HG03457 (cell line): ENCODE measurements around the gene ATP6V1C2.
"Not testable (repeated sequence)": the region's sequence is repeated elsewhere in the genome, so short reads cannot be mapped to it uniquely, and the experiment has no call there.

ENCODE experiments used
- ATAC-seq: cut with Tn5 transposase; IDR thresholded peaks from one replicate; pipeline ENCODE4 v1.9.1; 2021; ENCODE audit warnings: moderate number of reproducible peaks; ENCODE audit not compliant: unreplicated experiment

ATP6V1C2 gene

DNA sequence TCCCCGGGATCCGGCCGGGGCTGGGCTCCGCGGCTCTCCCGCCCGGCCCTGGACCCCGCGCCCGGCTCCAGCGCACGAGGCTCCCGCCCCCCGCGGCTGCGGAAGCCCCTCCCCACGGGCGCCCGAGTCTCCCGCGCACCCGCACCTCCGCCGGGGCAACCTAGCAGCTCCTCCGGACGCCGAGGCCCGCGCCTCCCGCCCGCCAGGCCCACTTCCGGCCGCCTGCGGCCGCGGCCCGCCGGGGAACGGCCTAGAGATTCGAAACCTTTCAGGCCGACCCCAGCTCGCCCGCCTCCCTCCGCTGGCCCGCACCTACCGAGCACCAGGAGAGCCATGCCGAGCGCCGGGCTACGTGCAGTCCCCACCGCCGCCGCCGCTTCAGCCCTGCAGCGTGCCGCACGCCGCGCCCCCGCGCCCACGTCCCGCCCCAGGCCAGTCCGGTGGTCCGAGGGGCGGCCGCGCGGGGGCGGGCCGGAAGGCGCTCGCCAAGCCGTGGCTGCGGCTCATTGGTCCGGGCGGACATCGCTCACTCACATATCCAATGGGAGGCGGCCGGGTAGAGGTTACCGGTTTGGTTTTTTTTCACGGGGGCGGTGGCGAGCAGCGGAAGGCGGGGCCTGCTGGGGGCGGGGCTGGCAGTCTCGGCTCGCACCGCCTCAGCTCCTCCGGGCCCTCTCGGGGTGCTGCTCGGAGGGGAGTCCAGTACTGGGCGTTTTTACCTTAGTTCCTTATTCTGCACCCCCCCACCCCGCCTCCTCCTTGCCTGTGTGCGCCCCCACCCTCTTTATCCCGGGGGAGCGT, 91.1 kb downstream of the ATP6V1C2 start, which contains the start of gene PDIA6:
TSS of gene PDIA6 (minus strand) at position 424 of the 801 bp plus-strand sequence. CDS start at position 335, 89 bp downstream.
- ATAC-seq = peak; percentile 79

DNA sequence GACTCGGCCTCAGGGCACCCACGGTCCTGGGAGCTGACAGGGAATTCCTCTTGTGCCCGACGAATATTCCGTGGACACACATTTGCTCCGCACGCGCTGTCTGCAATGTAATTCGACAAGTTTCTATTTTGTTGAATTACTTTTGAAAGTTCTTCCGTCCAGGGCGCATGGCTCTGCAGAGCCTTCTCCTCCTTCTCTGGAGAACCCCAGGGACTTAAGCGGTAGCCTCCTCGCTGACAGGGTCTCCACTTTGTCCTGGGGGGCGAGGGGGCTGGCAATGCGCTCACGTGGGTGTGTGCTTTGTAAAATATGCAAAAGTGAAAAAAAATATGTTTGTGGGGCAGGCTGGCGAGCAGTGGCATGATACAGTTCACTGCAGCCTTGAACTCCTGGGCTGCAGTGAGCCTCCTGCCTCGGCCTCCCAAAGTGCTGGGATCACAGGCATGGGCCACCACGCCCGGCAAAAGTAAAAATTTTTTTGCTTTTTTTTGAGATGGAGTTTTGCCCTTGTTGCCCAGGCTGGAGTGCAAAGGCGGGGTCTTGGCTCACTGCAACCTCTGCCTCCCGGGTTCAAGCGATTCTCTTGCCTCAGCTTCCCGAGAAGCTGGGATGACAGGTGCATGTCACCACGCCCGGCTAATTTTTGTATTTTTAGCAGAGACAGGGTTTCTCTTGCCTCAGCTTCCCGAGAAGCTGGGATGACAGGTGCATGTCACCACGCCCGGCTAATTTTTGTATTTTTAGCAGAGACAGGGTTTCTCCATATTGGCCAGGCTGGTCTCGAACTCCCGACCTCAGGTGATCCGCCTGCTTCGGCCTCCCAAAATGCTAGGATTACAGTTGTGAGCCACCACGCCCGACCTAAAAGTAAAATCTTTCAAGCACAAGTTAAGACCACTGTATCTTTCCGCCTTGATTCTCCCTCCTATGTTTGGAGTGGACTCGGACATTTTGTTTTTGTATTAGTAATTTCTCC, 92.0 kb downstream of the ATP6V1C2 start:
- not testable (repeated sequence) for ATAC-seq

DNA sequence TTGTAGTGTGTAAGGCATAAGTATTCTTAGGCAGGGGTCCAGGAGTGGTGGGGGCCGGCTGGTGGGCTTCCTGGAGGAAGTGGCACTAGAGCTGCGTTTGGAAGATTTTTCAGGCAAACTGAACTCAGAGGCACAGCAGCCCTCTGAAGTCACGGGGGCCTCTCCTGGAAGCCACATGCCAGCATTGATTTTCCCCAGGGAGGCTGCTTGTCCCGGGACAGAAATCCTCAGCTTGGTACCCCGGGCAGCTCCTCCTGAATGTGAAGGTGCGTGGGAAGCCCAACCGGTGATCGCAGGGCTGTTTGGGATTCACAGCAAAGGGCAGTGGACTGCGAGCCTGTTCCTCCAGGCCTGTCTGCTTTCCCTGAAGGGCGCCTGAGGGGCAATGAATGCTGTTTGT, 92.7 kb downstream of the ATP6V1C2 start:
- no peak for ATAC-seq

DNA sequence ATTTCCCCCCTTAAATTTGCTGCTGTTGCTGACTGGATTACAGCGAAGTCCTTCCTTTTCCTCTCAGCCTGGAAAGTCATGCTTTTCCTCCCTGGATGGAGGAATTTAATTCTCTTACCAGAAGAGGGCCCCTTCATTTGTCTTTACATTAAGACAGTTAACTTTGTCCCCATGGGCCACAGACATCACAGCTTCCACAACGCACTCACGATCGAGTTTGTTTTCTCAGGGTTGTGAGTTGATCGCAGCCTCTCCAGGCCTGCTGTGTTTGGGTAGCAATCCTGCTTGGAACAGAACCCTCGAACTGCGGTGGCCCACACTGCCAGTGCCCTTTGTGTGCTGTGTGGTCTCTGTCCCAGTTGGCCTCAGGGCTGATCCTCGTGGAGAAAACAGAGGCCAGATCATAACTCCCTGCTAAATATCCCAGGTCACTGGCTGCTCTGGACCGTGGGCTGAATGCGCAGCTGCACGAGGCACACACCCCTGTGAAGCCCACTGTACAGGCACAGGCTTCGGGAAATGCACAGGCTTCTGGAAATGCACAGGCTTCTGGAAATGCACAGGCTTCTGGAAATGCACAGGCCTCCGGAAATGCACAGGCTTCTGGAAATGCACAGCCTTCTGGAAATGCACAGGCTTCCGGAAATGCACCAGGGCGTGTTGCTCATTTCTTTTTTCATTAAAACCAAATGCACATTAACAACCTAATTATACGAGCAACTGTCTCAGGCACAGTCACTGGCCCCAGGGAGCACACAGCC, 93.3 kb downstream of the ATP6V1C2 start:
- ATAC-seq = no peak

DNA sequence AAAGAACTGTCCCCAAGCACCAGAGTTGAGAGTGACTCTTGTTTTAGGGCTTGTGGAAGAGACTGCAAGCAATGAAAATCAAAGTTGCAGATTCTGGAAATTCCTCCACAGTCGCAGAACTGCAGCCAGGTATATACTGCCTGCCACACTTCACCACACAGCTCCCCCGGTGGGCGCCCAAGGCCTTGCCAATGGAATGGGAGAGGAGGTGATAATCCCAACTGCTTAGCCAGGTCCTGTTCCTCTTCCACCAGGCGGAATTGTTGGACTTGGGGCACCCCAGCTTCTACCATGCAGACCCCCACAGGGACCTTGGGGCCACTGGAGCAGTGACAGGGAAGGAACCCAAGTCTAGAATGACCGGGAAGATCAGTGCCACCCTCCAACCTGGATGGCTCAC, 96.0 kb downstream of the ATP6V1C2 start:
- ATAC-seq = no peak

DNA sequence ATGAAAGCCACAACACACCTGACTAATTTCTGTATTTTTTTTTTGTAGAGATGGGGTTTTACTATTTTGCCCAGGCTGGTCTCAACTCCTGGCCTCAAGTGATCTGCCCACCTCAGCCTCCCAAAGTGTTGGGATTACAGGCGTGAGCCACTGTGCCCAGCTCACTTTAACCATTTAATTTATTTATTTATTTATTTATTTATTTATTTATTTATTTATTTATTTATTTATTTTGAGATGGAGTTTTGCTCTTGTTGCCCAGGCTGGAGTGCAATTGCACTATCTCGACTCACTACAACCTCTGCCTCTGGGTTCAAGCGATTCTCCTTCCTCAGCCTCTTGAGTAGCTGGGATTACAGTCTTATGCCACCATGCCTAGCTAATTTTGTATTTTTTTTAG, 96.9 kb downstream of the ATP6V1C2 start:
- ATAC-seq = not testable (repeated sequence)

DNA sequence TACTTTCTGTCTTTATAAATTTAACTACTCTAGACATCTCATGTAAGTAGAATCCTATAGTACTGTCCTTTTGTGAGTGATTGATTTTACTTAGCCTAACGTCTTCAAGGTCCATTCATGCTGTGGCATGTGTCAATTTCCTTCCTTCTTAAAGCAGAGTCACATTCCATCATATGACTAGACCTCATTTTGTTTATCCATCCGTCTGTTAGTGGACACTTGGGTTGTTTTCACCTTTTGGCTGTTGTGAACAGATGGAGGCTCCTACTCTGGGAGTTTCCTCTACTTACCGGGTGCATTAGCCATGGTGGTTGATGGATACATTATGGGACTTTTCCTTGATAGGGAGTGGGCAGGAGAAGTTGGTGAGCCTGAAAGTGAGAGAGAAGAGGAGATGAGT, 97.6 kb downstream of the ATP6V1C2 start:
- ATAC-seq = no peak

DNA sequence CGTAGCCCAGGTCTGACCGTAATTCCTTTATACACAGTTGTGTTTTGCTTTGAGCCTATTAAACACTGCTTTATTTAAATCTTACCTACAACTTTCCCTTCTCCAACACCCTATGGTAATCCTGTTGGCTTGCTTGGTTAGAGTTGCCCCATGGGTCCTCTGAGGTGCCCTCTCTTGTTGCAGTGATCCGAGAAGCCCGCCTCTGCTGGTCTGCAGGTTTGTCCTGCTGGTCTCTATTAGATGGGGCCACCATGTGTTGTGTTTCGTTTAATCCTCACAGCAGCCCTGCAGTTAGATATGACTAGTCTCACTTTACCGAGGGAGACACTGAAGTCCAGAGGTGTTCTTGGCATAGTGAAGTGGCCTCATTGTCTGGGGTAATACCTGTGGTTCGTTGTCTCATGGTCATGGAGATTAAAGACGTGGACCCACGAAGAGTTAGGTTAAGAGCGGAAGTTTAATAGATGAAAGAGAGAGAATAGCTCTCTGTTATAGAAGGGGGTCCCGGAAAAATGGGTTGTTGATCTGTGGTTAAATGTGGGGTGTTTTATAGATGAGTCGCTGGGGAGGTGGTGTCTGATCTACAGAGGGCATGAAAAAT, 98.4 kb downstream of the ATP6V1C2 start:
- no peak for ATAC-seq

DNA sequence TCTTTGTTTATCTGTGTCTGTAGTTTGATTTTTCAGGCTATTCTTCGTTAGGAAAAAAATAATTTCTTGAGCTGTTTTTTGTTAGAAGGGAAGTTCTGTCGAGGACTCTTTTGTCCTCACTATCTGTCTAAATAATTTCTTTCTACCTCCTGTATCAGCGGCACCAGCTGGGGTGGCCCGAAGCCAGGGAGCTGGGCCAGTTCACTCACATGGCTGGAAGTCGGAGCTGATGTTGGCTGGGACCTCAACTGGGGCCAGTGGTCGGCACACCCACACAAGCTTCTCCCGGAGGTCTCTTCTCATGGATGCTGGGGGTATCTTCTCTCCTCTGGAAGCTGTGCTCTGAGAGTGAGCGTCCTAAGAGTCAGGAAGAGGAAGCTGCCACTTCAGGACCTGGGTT, 99.1 kb downstream of the ATP6V1C2 start:
- no peak for ATAC-seq

DNA sequence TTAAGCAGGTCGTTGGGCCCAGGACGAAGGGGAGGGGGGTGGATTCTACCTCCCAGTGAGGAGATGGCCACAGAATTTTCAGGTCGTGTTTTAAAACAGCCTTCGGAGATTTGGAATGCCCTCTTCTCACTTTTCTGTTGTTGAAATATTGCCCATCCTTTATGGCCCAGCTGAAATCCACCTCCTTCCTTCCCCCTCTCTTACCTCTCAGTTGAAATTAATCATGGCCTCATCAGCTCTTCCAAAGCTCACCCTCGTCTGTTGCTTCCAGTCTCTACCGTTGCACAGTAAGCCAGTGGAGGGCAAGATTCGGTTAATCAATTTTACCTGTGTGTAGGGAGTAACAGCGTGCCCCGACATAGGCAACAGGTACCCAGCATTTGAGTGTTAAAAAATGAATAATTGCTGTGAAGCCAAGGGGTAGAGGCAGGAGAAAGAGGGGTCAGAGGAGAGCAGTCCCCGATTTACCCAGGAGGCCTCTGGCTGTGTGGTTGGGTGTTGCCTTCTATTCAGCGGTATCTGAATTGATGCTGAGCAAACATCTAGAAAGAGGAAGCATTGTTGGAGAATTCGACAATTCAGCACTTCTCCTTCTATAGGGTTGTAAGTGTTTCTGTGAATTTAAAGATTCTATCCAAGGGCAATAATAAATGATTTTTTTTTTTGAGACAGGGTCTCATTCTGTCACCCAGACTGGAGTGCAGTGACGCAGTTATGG, 99.7 kb downstream of the ATP6V1C2 start:
- no peak for ATAC-seq

DNA sequence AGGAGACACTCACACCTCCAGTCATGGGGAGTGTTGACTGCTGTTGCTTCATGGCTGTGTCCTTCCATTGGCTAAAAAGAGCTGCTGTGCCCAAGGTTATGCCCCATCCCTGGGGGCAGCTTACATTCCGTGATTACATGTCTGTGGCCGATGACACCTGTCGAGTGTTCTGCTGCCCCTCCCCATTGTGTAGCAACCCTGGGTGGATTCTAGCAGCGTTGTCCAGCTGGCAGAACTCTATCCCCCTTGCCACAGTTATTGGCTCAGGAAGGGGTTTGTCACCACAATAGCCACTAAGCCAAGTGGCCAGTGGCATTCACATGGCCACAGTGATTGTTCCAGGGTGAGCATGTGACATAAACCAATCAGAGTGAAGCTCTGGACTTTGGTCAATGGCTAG, 102.8 kb downstream of the ATP6V1C2 start:
- no peak for ATAC-seq

DNA sequence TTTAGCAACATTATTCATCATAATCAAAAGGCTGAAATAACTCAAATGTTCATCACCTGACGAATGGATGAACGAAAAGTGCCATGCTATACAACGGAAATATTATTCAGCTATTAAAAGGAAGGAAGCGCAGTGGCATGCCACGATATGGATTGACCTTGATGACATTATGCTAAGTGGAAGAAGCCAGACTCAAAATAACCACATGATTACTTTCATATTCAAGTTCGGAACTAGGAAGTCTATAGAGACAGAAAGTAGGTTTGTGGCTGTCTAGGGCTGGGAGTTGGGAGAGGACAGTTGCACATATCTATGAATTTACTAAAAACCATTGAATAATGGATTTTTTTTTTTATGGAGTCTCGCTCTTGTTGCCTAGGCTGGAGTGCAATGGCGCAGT, 104.6 kb downstream of the ATP6V1C2 start:
- no peak for ATAC-seq

DNA sequence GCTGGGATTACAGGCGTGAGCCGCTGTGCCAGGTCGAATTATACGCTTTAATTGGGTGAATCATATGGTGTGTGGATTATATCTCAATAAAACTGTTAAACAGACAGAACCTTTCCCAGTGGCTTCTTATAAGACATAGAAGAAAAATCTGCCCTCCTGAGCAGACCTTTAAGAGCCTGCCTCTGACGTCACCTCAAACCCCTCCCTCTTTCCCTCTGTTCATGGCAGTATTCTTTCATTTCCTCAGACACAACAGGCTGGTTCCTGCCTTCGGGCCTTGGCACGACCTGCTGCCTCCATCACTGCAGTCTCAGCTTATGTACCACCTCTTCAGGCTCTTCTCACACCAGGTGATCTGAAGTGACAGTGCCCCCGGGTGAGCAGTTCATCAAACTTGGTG, 105.2 kb downstream of the ATP6V1C2 start:
- ATAC-seq = no peak

DNA sequence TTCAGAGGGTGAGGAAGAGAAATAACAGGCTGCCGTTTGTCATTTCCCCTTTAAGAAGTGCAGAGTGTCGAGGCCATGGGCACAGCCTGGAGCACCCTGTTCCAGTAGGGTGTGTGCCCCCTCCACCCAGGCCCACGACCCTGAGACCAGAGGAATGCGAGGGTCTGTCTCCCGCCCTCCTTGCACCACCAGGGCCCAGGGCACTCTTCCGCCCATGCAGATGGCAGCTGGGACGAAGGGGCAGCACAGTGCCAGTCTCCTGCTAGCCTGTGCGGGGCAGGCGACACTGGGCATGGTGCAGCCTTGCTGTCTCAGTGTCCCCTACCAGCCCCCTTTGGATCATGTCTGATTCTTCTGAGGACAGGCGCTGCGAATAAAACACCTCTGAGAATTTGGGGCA, 106.9 kb downstream of the ATP6V1C2 start:
- ATAC-seq = no peak

DNA sequence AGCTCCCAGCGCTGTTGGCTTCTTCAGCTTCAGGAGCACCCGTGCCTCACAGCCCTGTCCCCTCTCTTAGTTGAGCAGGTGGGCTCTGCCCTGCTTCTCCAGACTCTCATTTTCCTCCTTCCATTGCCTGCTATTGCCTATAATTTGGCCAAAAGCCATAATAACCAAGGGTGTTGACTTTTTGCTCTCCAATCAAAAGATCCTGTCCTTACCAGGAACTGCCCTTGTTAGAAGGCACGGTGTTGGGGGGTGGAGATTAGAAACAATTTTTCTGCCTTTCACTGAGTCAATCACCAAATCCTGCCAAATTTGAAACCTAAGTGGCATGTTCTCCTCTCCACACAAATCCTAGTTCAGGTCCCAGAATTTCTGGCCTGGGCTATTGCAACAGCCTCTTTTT, 107.9 kb downstream of the ATP6V1C2 start:
- ATAC-seq = no peak

DNA sequence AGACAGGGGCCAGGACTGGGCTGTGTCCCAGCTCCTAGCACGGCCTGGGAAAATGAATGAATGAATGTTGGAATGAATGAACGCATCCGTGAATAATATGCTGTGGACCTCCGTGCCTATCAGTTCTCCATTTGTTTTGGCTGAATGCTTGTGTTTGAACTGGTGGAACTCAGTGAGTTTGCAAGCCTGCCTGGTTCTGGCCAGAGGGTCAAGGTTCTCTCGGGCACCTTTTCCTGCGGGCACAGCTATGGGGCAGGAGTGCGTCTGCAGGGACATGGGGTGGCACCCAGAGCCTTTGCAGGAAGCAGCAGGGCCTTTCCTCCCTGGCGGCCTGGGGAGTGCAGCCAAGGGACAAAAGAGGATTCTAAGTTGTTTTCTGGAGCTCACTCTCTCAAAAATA, 108.8 kb downstream of the ATP6V1C2 start:
- ATAC-seq = no peak

DNA sequence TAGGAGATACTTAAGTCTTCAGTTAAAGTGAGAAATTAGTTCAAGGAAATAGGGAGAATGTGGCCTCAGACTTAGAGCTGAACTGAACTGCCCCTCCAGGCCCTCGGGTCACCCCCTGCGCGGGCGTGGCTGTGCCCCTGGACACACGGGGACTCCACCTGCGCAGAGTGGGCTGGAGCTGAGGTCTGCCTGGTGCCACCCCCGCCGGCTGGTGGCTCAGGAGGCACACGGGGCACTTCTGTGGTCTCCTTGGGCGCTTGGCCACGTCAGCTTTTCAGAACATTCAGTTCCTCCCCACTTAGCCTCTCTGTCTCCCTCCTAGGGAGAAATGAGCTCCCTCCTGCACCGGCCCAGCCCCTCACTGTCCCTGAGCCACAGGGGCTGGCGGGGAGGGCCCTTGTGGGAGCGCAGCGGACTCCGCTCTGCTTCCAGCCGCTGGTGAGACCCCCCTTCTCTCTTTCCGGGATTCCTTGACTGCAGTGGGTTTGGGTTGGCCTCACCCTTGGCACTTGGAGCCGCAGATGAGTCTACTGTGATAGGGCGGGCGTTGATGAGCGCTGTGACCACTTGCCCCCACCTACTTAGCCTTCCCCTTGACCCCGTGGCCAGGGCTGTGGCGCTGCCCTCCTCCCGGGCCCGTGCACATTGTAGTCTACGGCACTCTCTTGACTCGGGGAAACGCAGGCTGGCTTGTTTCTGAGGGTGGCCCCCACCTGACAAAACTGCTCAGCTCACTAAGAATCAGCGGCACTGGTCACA, 109.4 kb downstream of the ATP6V1C2 start:
- ATAC-seq = no peak

DNA sequence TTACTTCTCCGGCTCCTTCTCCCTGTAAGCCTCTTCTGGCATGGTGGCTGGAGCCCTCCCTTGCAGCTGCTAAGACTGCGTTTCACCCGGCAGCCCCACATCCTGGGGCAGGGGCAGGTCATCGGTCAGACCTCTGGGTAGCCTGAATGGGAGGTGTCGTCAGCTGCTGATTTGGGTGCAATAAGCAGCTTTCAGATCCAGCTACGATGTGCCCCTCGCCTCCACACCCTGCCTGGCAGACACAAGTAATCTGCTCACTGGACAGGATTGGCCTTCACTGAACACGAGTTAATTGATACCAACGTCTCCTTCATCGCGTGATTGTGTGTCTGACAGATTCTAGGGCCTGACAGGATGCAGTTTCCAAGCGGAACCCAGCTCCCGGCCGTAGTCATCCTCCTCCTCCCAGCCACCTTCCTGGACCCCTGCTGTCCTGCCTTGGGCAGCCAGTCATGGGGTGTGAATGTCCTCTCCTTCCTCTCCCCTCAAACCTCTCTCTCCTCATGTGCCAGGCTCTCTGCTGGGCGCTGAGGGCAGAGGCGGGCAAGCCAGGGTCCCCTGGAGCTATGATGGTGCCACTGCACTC, 110.1 kb downstream of the ATP6V1C2 start:
- ATAC-seq = no peak
